Fibroblast of mammary gland (primary cell): ENCODE results near the gene CENPQ.

ENCODE experiments used
- DNase-seq: peaks from one replicate; pipeline ENCODE4 v3.0.0-alpha.2; 2010; ENCODE audit warnings: low read depth
- H3K4me3 ChIP-seq: 2 replicates; pipeline ENCODE4 v1.5.1; 2011; ENCODE audit warnings: low read depth, mild to moderate bottlenecking, low read length, moderate library complexity; ENCODE audit not compliant: control insufficient read depth
- TF ChIP-seq, protein P1 (sequence below): conservative IDR thresholded peaks from 2 replicates; pipeline ENCODE4 v1.5.1; 2011; ENCODE audit warnings: low read depth, low read length, inconsistent platforms; ENCODE audit not compliant: control insufficient read depth, insufficient read depth

The CENPQ gene

DNA sequence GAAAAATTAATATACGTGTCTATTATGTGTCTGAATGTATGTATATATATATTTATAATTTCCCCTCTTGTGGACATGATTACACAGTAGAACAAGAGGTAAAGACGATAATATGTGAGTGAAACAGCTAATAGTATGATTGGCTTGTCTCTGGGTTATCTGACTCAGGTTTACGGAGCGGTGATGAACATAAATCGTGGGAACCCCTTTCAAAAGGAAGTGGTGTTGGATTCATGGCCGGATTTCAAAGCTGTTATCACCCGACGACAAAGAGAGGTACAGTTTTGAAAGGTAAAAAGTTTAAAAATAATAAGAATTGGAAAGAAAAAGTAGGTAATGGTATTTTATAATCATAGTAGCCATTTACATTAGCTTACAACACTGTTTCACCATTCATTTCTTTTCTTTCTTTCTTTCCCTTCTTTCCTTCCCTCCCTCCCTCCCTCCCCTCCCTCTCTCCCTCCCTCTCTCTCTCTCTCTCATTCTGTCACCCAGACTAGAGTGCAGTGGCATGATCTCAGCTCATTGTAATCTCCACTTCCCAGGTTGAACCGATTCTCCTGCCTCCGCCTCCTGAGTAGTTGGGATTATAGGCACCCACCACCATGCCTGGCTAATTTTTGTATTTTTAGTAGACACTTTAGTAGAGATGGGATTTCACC lies 52.4 kb downstream of the CENPQ start:
- no peak overlapping the region for H3K4me3 ChIP-seq
- TF ChIP-seq, protein P1, sequence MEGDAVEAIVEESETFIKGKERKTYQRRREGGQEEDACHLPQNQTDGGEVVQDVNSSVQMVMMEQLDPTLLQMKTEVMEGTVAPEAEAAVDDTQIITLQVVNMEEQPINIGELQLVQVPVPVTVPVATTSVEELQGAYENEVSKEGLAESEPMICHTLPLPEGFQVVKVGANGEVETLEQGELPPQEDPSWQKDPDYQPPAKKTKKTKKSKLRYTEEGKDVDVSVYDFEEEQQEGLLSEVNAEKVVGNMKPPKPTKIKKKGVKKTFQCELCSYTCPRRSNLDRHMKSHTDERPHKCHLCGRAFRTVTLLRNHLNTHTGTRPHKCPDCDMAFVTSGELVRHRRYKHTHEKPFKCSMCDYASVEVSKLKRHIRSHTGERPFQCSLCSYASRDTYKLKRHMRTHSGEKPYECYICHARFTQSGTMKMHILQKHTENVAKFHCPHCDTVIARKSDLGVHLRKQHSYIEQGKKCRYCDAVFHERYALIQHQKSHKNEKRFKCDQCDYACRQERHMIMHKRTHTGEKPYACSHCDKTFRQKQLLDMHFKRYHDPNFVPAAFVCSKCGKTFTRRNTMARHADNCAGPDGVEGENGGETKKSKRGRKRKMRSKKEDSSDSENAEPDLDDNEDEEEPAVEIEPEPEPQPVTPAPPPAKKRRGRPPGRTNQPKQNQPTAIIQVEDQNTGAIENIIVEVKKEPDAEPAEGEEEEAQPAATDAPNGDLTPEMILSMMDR, result no peak

DNA sequence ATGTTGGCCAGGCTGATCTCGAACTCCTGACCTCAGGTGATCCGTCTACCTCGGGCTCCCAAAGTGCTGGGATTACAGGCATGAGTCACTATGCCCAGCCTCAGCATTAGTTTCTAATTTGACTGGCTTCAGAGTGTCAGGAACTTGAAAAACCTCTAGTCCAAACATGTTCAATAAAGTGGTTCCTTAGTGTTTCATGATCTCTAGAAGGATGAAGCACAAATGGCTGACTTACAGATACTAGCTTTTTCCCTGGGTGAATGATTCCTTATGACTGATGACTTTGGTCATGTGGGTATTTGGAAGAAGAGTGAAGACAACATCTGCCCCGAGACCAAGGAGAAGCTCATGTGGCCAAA lies 53.0 kb downstream of the CENPQ start:
- TF ChIP-seq, protein P1, result no peak
- H3K4me3 ChIP-seq, result no peak overlapping the region

More for the DNA sequence above, 52.4 kb downstream of the CENPQ start:
- DNase-seq, result no peak

DNA sequence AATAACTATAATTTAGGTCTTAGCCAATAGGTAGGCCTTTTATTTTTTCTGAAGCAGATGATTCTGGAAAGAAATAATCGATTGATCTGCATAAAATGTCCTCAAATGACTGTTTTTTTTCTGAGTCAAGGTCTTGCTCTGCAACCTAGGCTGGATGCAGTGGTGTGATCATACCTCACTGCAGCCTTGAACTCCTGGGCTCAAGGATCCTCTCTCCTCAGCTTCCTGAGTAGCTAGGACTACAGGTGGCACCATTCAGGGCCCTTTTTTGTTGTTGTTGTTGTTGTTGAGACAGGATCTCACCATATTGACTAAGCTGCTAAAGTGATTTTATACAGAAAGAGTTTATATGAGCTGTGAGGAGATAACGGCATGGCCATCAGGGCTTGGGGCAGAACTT lies 54.7 kb downstream of the CENPQ start:
- H3K4me3 ChIP-seq, result no peak overlapping the region
- TF ChIP-seq, protein P1, result no peak
- no peak for DNase-seq

More for the DNA sequence above, 53.0 kb downstream of the CENPQ start:
- DNase-seq, result no peak

DNA sequence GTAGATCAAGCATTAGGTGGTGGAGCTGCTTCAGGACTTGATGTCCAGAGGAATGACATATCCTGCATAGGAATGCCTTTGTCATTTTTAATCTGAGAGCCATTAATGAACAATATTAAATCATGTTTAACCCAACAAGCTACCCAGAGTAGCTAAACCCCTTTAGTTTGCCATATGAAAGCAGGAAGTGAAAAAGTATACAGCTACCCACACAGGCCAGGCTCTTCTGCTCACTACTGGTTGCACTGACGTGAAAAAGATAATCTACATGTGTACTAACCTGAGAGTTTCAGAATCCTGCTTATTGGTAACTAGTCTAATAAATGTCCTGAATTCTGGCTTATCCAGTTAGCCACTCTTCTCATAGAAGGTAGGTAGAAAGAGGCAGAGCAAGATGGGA lies 56.5 kb downstream of the CENPQ start:
- H3K4me3 ChIP-seq, result no peak overlapping the region
- no peak for DNase-seq
- TF ChIP-seq, protein P1, result no peak

DNA sequence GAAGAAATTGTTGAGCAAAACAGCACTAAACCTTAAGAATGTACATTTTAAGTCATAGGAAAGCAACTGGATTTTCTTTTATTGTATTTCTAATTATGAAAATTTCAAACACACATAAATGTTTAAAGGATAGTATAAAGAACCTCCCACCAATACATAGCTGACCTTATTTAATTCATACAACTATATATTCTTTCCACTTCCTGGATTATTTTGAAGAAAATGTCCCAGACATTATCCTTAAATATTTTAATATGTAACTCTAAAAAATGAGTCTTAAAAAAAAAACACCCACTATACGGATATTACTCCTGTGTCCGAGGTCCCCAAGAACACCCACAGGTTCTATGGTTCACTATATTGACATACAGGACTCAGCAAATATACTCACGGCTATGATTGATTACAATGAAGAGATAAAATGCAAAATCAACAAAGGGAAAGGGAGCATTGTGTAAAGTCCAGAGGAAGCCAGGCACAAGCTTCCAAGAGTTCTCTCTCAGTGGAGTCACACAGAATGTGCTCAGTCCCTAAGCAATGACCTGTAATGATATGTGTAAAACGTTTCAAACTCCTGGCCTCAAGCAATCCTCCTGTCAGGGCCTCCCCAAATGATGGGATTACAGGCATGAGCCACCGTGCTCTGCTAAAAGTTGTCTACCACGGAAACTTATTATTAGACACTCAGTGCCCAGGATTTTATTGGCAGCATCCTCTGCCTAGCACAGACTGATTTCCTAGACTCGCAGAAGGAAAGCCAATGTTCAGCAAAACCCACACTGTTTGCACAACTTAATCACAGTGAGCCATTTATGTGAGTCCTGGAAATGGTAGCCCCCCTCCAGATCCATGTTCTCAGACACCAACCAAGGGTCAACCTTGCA lies 59.8 kb downstream of the CENPQ start:
- no peak for DNase-seq
- TF ChIP-seq, protein P1, result no peak

DNA sequence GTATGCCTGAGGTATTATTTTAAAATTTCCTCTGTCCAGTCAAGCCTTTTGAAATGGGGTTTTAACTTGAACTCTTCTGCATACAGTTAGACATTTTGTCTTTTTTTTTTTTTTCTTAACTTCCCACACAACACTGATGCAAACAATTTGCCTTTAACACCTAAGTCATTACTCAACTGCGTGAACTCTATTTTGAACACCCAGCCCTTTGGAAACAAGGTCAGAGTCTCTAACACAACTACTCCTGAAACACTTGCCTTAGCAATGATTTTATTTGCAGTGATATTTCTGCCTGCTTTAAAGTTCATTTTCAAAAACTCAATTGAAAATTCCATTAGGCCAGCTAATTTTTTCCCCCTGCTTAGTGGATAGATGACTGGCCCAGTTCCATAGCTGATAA lies 60.7 kb downstream of the CENPQ start:
- TF ChIP-seq, protein P1, result no peak
- H3K4me3 ChIP-seq, result no peak overlapping the region
- DNase-seq, result no peak

More for the DNA sequence above, 59.8 kb downstream of the CENPQ start:
- H3K4me3 ChIP-seq, result no peak overlapping the region
